Lung (tissue), 12 donors: Measurements from ENCODE around the gene TFRC. TPM values are rescaled to one million over a fixed set of nuclear protein-coding genes. Genes with fewer than 3 reads are reported as not detected.

Experiments used
- ATAC-seq: fragments of 200-7000 bp; cut with Tn5 transposase; one replicate; pipeline ENCODE4 v1.9.1; 2020; ENCODE audit warnings: moderate number of reproducible peaks; ENCODE audit not compliant: insufficient read depth, low FRiP score
- DNase-seq, 3 donors: peaks; one replicate each; pipeline ENCODE4 v3.0.0-alpha.2; 2013 to 2017
- H3K27ac ChIP-seq, 2 donors: one replicate each; pipeline ENCODE4 v1.5.1; 2013; ENCODE audit warnings: mild to moderate bottlenecking in 2 of 2, moderate library complexity in 2 of 2, control low read depth in 1 of 2, inconsistent platforms in 1 of 2, low read depth in 1 of 2, low read length in 1 of 2
- H3K27me3 ChIP-seq, 3 donors: one replicate each; pipeline ENCODE4 v1.5.1; 2013; ENCODE audit warnings: low read length in 2 of 3; ENCODE audit not compliant: control insufficient read depth in 3 of 3, insufficient read depth in 3 of 3
- H3K36me3 ChIP-seq, 4 donors: one replicate each; pipeline ENCODE4 v1.5.1; 2013; ENCODE audit warnings: low read length in 4 of 4, mild to moderate bottlenecking in 1 of 4, moderate library complexity in 1 of 4; ENCODE audit not compliant: control insufficient read depth in 4 of 4, insufficient read depth in 4 of 4
- H3K4me1 ChIP-seq, 5 donors: one replicate each; pipeline ENCODE4 v1.5.1; 2013; ENCODE audit warnings: low read length in 5 of 5, mild to moderate bottlenecking in 2 of 5, moderate library complexity in 1 of 5; ENCODE audit not compliant: control insufficient read depth in 5 of 5, insufficient read depth in 5 of 5
- H3K4me3 ChIP-seq: one replicate; pipeline ENCODE4 v1.5.1; 2013; ENCODE audit warnings: mild to moderate bottlenecking, control low read depth, moderate library complexity
- H3K9ac ChIP-seq, 2 donors: one replicate each; pipeline ENCODE4 v1.5.1; 2013; ENCODE audit warnings: low read length in 2 of 2, control low read depth in 1 of 2; ENCODE audit not compliant: insufficient read depth in 1 of 2
- H3K9me3 ChIP-seq, 4 donors: one replicate each; pipeline ENCODE4 v1.5.1; 2013; ENCODE audit warnings: low read length in 3 of 4, mild to moderate bottlenecking in 1 of 4, moderate library complexity in 1 of 4; ENCODE audit not compliant: control insufficient read depth in 4 of 4, insufficient read depth in 3 of 4
- CTCF ChIP-seq: IDR thresholded peaks from 2 replicates; pipeline ENCODE4 v1.5.1; 2012; ENCODE audit warnings: mild to moderate bottlenecking; ENCODE audit errors: control extremely low read depth, extremely low read depth
- WGBS, 2 donors: extraction: QIAGEN DNeasy Blood & Tissue Kit; methylation state at CpG; one replicate each; pipeline ENCODE4 v1.1.7; 2013; 5-methylcytosine and 5-hydroxymethylcytosine counted together
- polyA plus RNA-seq, 2 donors: library from polyadenylated mRNA; stranded (reverse); fragments of 200-250 nt; gene quantifications; one replicate each; pipeline ENCODE4 v1.2.1, GENCODE V29; 2013
- total RNA-seq, 2 donors: library from RNA; depleted of rRNA in 1 of 2; stranded (reverse); fragments of >200 nt in 1 of 2; gene quantifications; one replicate each; pipeline ENCODE4 v1.2.1, GENCODE V29; 2014 to 2021
- donor health status: control.
- donor health status: control.
- donor health status: Bipolar disorder and iron deficiency.
- donor health status: healthy.
- donor health status: DM: yes; HTN: yes; CAD: no.

The TFRC gene
- total and polyA plus RNA-seq, 4 donors: 28.1 to 259 (median 112) TPM

GRCh38 chr3:196051282-196052076, 30.4 kb downstream of the TFRC start:
- DNase-seq: no peak
- WGBS, 2 donors: 93 to 95% methylated on average over 6 of the region's 6 CpGs
- H3K9me3 ChIP-seq: no peaks in the 10 kb centered on the region
- H3K36me3 ChIP-seq: peaks cover 16 to 42% (median 24%) of the 10 kb centered on the region in 4 donors
- H3K27ac ChIP-seq: no peak overlapping the region
- no peaks in the 10 kb centered on the region for H3K27me3 ChIP-seq
- no peak for TF ChIP-seq CTCF
- H3K9ac ChIP-seq: no peak overlapping the region
- H3K4me3 ChIP-seq: no peak overlapping the region
- no peak for ATAC-seq
- peaks cover 0 to 1% (median 0%) of the 10 kb centered on the region in 5 donors for H3K4me1 ChIP-seq

- peaks cover 13 to 36% (median 19%) of the 10 kb centered on the region in 4 donors for H3K36me3 ChIP-seq
- H3K9me3 ChIP-seq: no peaks in the 10 kb centered on the region
- DNase-seq: no peak
- H3K9ac ChIP-seq: no peak overlapping the region
- no peak for ATAC-seq
- no peak overlapping the region for H3K27ac ChIP-seq
- H3K4me3 ChIP-seq: no peak overlapping the region
- WGBS, 2 donors: 88 to 96% methylated on average over 3 of the region's 3 CpGs
- H3K27me3 ChIP-seq: no peaks in the 10 kb centered on the region
- TF ChIP-seq CTCF: no peak
- no peaks in the 10 kb centered on the region for H3K4me1 ChIP-seq
These were observed 31.3 kb downstream of the TFRC start for GRCh38 chr3:196050597-196050996.

GRCh38 chr3:196049653-196050052, 32.2 kb downstream of the TFRC start:
- ATAC-seq (no peak), DNase-seq (no peak)
- Histone ChIP-seq H3K9me3 (peaks cover 0 to under 1% (median 0%) of the 10 kb centered on the region in 4 donors), H3K27me3 (no peaks in the 10 kb centered on the region), H3K4me3 (no peak overlapping the region), H3K27ac (no peak overlapping the region), H3K4me1 (no peaks in the 10 kb centered on the region), H3K36me3 (peaks cover 12 to 27% (median 15%) of the 10 kb centered on the region in 4 donors), H3K9ac (no peak overlapping the region)
- 81 to 86% methylated on average over 11 of the region's 11 CpGs for WGBS, 2 donors
- no peak for TF ChIP-seq CTCF
